Gastrocnemius medialis (tissue), 4 donors: ENCODE data around the gene SMIM23. TPM values are rescaled to one million over a fixed set of nuclear protein-coding genes. Genes with fewer than 3 reads are reported as not detected.

Experiments
- ATAC-seq, 2 donors: fragments of 150-250 bp; one replicate each; pipeline ENCODE4 v1.9.1; 2016
- DNase-seq, 2 donors: peaks; one replicate each; pipeline ENCODE4 v3.0.0-alpha.2; 2019
- H3K27ac ChIP-seq, 4 donors: fragments of 200-600 bp; sonication (generic); 1 replicate in 1 of 4; 2 replicates in 3 of 4; pipeline ENCODE4 v1.5.1; 2016 to 2018; ENCODE audit warnings: mild to moderate bottlenecking in 2 of 4, moderate library complexity in 1 of 4
- H3K27me3 ChIP-seq, 3 donors: fragments of 200-600 bp; sonication (generic) in 2 of 3; 1 replicate in 1 of 3; 2 replicates in 2 of 3; pipeline versions ENCODE4 v1.5.1 to v1.6.0; 2016 to 2019; ENCODE audit warnings: mild to moderate bottlenecking in 1 of 3, moderate library complexity in 1 of 3
- H3K36me3 ChIP-seq, 2 donors: fragments of 200-600 bp; sonication (generic) in 1 of 2; one replicate each; pipeline ENCODE4 v1.5.1; 2017 to 2018
- H3K4me1 ChIP-seq, 2 donors: fragments of 200-600 bp; sonication (generic) in 1 of 2; one replicate each; pipeline ENCODE4 v1.5.1; 2016 to 2017; ENCODE audit warnings: mild to moderate bottlenecking in 2 of 2
- H3K4me3 ChIP-seq, 4 donors: fragments of 200-600 bp; sonication (generic) in 3 of 4; 1 replicate in 1 of 4; 2 replicates in 3 of 4; pipeline ENCODE4 v1.5.1; 2016 to 2019; ENCODE audit warnings: mild to moderate bottlenecking in 2 of 4
- H3K9me3 ChIP-seq, 3 donors: fragments of 200-600 bp; sonication (generic) in 2 of 3; 1 replicate in 1 of 3; 2 replicates in 2 of 3; pipeline ENCODE4 v1.5.1; 2016 to 2019
- POLR2A ChIP-seq, 2 donors: fragments of 450-650 bp; IDR thresholded peaks; one replicate each; pipeline ENCODE4 v1.6.1; 2017; ENCODE audit warnings: antibody characterized with exemption in 2 of 2, mild to moderate bottlenecking in 2 of 2, moderate library complexity in 2 of 2
- in situ Hi-C, 4 donors: fragments of 200-750 bp; cut with MboI; loops; one replicate each; pipeline versions ENCODE4 v1.15.0 to v1.8.0; 2017; ENCODE audit warnings: low sequenced_read_pairs in 4 of 4
- intact Hi-C: fragments of 100-400 bp; cut with DNase I; formaldehyde crosslinking; loops from one replicate; pipeline ENCODE4 v1.15.1; 2023; ENCODE audit warnings: low total_unique reads
- total RNA-seq, 4 donors: library from RNA; depleted of rRNA; stranded (reverse); fragments of >200 nt; gene quantifications; one replicate each; pipeline versions ENCODE4 v1.1.0 to v1.2.3, GENCODE V29; 2016
- TF ChIP-seq, protein P1 (sequence below), 5 experiments: fragments of 450-650 bp in 3 of 5; fragments of 200-600 bp in 2 of 5; sonication (generic) in 2 of 5; IDR thresholded peaks in 4 of 5; conservative IDR thresholded peaks in 1 of 5; 1 replicate in 4 of 5; 2 replicates in 1 of 5; pipeline ENCODE4 v1.5.1; 2016 to 2019; ENCODE audit warnings: antibody characterized with exemption in 5 of 5, mild to moderate bottlenecking in 3 of 5, moderate library complexity in 3 of 5

SMIM23 gene
- total RNA-seq, 4 donors from 2014 or later = not detected

DNA sequence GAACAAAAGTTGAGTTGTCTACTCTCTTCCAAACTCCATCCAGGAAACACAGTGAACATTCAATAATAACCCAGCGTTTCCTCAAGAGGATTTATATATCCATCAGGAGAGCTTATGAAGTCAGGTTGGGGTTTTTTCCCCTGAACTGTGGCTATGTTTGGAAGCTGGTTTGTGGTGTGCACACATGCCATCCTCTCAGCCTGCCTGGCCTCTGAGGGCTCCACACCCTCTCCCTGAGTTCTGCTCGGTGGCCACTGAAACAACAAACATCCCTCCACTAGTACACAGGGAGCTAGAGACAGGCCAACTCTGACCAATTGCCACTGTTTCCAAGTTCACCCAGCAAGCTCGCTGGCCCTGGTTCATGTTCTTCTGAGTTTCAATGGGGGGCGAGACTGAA, 35.7 kb downstream of the SMIM23 start:
- intact Hi-C loops = no loop called here
- in situ Hi-C loops = no loop called here

DNA sequence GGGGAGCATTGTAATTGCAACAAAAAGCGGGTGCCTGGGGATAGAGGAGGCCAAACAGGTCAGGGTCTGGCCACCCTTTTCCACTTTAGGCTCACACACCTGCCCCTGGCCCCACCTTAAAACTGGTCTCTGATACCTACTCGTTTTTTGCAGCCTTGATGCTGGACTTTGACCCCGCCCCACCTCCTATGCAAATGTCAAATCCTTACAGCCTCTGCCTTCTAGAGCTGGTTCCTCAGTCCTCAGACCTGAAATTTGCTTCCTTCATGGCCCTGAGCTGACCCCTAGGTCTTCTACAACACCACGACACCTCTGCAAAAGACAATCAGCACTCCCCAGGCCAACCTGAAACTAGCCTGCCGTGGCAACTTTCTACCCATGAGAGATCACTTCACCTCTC, 37.7 kb downstream of the SMIM23 start:
- H3K27ac ChIP-seq = no peak overlapping the region
- no peaks in the 10 kb centered on the region for H3K36me3 ChIP-seq
- H3K9me3 ChIP-seq = no peaks in the 10 kb centered on the region
- H3K4me1 ChIP-seq = no peaks in the 10 kb centered on the region
- in situ Hi-C loops (no loop called here), intact Hi-C loops (no loop called here)
- H3K4me3 ChIP-seq = no peak overlapping the region
- H3K27me3 ChIP-seq = no peaks in the 10 kb centered on the region
- no peak for ATAC-seq
- TF ChIP-seq POLR2A (IDR thresholded peaks at IDR 0.05) = no peak
- TF ChIP-seq, protein P1, sequence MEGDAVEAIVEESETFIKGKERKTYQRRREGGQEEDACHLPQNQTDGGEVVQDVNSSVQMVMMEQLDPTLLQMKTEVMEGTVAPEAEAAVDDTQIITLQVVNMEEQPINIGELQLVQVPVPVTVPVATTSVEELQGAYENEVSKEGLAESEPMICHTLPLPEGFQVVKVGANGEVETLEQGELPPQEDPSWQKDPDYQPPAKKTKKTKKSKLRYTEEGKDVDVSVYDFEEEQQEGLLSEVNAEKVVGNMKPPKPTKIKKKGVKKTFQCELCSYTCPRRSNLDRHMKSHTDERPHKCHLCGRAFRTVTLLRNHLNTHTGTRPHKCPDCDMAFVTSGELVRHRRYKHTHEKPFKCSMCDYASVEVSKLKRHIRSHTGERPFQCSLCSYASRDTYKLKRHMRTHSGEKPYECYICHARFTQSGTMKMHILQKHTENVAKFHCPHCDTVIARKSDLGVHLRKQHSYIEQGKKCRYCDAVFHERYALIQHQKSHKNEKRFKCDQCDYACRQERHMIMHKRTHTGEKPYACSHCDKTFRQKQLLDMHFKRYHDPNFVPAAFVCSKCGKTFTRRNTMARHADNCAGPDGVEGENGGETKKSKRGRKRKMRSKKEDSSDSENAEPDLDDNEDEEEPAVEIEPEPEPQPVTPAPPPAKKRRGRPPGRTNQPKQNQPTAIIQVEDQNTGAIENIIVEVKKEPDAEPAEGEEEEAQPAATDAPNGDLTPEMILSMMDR (IDR thresholded peaks at IDR 0.05 in 4 of 5, conservative IDR thresholded peaks at IDR 0.05 in 1 of 5) = no peak
- DNase-seq = no peak

More for the DNA sequence above, 35.7 kb downstream of the SMIM23 start:
- DNase-seq (no peak), ATAC-seq (no peak)
- Histone ChIP-seq H3K9me3 (no peaks in the 10 kb centered on the region), H3K36me3 (no peaks in the 10 kb centered on the region), H3K27me3 (no peaks in the 10 kb centered on the region), H3K4me3 (no peak overlapping the region), H3K27ac (no peak overlapping the region), H3K4me1 (no peaks in the 10 kb centered on the region)
- TF ChIP-seq, protein P1 (IDR thresholded peaks at IDR 0.05 in 4 of 5, conservative IDR thresholded peaks at IDR 0.05 in 1 of 5) = no peak
- no peak for TF ChIP-seq POLR2A (IDR thresholded peaks at IDR 0.05)

DNA sequence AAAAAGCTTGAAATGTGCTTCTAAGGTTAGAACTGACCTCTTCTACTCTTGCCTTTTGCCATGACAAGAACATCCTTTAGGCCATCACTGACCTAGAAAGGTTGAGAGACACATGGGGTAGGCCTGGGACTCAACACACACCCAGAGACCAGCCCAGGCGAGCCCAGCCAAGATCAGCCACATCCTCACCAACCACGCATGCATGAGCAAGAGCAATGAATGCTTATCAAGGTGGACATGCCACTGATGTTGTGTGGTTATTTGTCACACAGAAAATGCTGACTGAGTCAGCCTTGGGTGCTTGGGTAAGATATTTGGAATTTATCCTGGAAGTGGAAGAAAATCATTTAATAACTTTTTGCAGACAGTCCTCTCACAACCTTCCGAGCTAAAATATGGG, 39.4 kb downstream of the SMIM23 start:
- ATAC-seq (no peak), DNase-seq (no peak)
- no peaks in the 10 kb centered on the region for H3K4me1 ChIP-seq
- H3K36me3 ChIP-seq = no peaks in the 10 kb centered on the region
- H3K27me3 ChIP-seq = no peaks in the 10 kb centered on the region
- H3K9me3 ChIP-seq = no peaks in the 10 kb centered on the region
- intact Hi-C loops (no loop called here), in situ Hi-C loops (no loop called here)
- H3K4me3 ChIP-seq = no peak overlapping the region
- no peak overlapping the region for H3K27ac ChIP-seq
- TF ChIP-seq, protein P1 (IDR thresholded peaks at IDR 0.05 in 4 of 5, conservative IDR thresholded peaks at IDR 0.05 in 1 of 5) = no peak
- TF ChIP-seq POLR2A (IDR thresholded peaks at IDR 0.05) = no peak

DNA sequence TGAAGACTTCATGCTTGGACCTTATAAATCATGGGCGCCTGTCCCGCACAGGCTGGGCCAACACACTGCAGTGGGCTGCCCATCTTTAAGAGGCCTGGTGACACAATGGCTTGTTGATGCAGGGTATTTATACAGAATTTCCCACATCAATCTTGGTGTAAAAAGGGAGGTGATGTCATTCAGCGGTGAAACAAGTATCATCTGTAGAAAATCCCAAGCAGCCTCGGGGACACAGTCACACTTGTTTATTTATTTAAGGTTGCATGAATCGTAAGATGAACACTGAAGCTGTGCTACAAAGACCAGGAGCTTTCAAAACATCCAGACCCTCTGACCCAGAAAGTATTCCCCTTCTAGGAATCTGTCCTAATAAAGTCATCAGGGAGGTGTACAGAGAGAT, 40.5 kb downstream of the SMIM23 start:
- no peaks in the 10 kb centered on the region for H3K36me3 ChIP-seq
- H3K27ac ChIP-seq = no peak overlapping the region
- H3K4me3 ChIP-seq = no peak overlapping the region
- no peaks in the 10 kb centered on the region for H3K4me1 ChIP-seq
- DNase-seq = no peak
- no peak for ATAC-seq
- H3K27me3 ChIP-seq = no peaks in the 10 kb centered on the region
- no peak for TF ChIP-seq POLR2A (IDR thresholded peaks at IDR 0.05)
- TF ChIP-seq, protein P1 (IDR thresholded peaks at IDR 0.05 in 4 of 5, conservative IDR thresholded peaks at IDR 0.05 in 1 of 5) = no peak
- in situ Hi-C loops (no loop called here), intact Hi-C loops (no loop called here)
- H3K9me3 ChIP-seq = no peaks in the 10 kb centered on the region

DNA sequence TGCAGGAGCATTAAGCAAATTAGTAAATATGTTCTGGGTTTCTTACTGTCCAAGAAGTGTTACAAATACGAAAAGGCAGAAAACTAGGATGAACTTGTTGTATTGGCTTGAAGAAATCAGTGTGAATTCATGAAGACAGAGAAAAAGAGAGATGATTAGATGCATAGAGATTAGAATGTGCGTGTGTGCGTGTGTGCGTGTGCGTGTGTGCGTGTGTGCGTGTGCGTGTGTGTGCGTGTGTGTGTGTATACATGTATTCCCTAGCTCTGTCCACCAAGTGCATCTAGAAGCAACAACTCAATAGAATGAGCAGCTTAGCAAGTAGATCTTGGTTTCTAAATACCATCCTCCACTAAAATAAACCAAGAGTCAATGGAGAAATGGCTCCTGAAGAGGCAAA, 41.5 kb downstream of the SMIM23 start:
- DNase-seq (no peak), ATAC-seq (no peak)
- Histone ChIP-seq H3K27ac (no peak overlapping the region), H3K27me3 (no peaks in the 10 kb centered on the region), H3K9me3 (no peaks in the 10 kb centered on the region), H3K4me1 (no peaks in the 10 kb centered on the region), H3K4me3 (no peak overlapping the region), H3K36me3 (no peaks in the 10 kb centered on the region)
- in situ Hi-C loops (no loop called here), intact Hi-C loops (no loop called here)
- TF ChIP-seq POLR2A (IDR thresholded peaks at IDR 0.05) = no peak
- TF ChIP-seq, protein P1 (IDR thresholded peaks at IDR 0.05 in 4 of 5, conservative IDR thresholded peaks at IDR 0.05 in 1 of 5) = no peak
